Endodermal cell (in vitro differentiated cells): ENCODE measurements around the gene GPS1. TPM values are rescaled to one million over a fixed set of nuclear protein-coding genes. Genes with fewer than 3 reads are reported as not detected.

ENCODE experiments used
- DNase-seq: peaks from one replicate; pipeline ENCODE4 v3.0.0-alpha.2; 2017
- H3K27ac ChIP-seq: 2 replicates; pipeline ENCODE4 v1.5.1; 2013; ENCODE audit warnings: mild to moderate bottlenecking, low read depth, low read length, moderate library complexity
- H3K27me3 ChIP-seq: 2 replicates; pipeline ENCODE4 v1.6.1; 2013; ENCODE audit warnings: mild to moderate bottlenecking, low read length, moderate library complexity; ENCODE audit not compliant: insufficient read depth, control insufficient read depth, poor library complexity, severe bottlenecking
- H3K36me3 ChIP-seq: 2 replicates; pipeline ENCODE4 v1.7.0; 2013; ENCODE audit warnings: mild to moderate bottlenecking, low read length, moderate library complexity; ENCODE audit not compliant: control insufficient read depth, insufficient read depth
- H3K4me1 ChIP-seq: one replicate; pipeline ENCODE4 v1.7.0; 2013; ENCODE audit warnings: low read length; ENCODE audit not compliant: control insufficient read depth, insufficient read depth
- H3K4me3 ChIP-seq: 2 replicates; pipeline ENCODE4 v1.5.1; 2013; ENCODE audit warnings: mild to moderate bottlenecking, low read length, moderate library complexity
- H3K9ac ChIP-seq: 2 replicates; pipeline ENCODE4 v1.6.1; 2013; ENCODE audit warnings: mild to moderate bottlenecking, low read length, moderate library complexity; ENCODE audit not compliant: poor library complexity, severe bottlenecking; ENCODE audit errors: extremely low read depth
- H3K9me3 ChIP-seq: 2 replicates; pipeline ENCODE4 v1.6.1; 2013; ENCODE audit warnings: mild to moderate bottlenecking, low read length, moderate library complexity; ENCODE audit not compliant: control insufficient read depth
- H3K27ac Mint-ChIP-seq: 2 replicates; pipeline ENCODE4 v1.8.0; 2020; ENCODE audit warnings: mixed read lengths
- H3K27me3 Mint-ChIP-seq: 2 replicates; pipeline ENCODE4 v1.8.0; 2021; ENCODE audit warnings: mild to moderate bottlenecking, mixed read lengths; ENCODE audit not compliant: insufficient read depth
- H3K36me3 Mint-ChIP-seq: 2 replicates; pipeline ENCODE4 v1.8.0; 2020; ENCODE audit warnings: low read depth, mixed read lengths
- H3K4me1 Mint-ChIP-seq: 2 replicates; pipeline ENCODE4 v1.8.0; 2020; ENCODE audit warnings: mixed read lengths
- H3K4me3 Mint-ChIP-seq: 2 replicates; pipeline ENCODE4 v1.8.0; 2020; ENCODE audit warnings: mild to moderate bottlenecking, moderate library complexity, mixed read lengths
- H3K9me3 Mint-ChIP-seq: 2 replicates; pipeline ENCODE4 v1.8.0; 2020; ENCODE audit warnings: mild to moderate bottlenecking, mixed read lengths
- WGBS, 2 experiments: methylation state at CpG; one replicate each; pipeline versions ENCODE4 v1.1.5 to v1.1.7; 2013; ENCODE audit warnings: missing lambda C conversion rate in 2 of 2, mixed read lengths in 1 of 2; ENCODE audit not compliant: insufficient coverage in 1 of 2, insufficient read length in 1 of 2; 5-methylcytosine and 5-hydroxymethylcytosine counted together
- total RNA-seq, 2 donors: library from RNA; stranded (reverse); fragmentation: NEBNext Ultra II Directional in 1 of 2; extraction: Animal tissue kit (Norgen Biotek cat#: 25700) in 1 of 2; gene quantifications; 2 replicates in 1 of 2; 3 replicates in 1 of 2; pipeline ENCODE4 v1.2.1, GENCODE V29; 2021
- TF ChIP-seq, protein P1 (sequence below): fragments of 200-600 bp; sonication (generic); conservative IDR thresholded peaks from 2 replicates; pipeline ENCODE4 v1.5.0; 2021; ENCODE audit warnings: antibody characterized with exemption, mild to moderate bottlenecking

The GPS1 gene
- total RNA-seq, 2 donors from 2014 or later, result 152 to 153 TPM

- no peaks in the 10 kb centered on the region for H3K4me1 ChIP-seq
- DNase-seq, result peak; percentile 84
- H3K27ac ChIP-seq, result no peak overlapping the region
- H3K36me3 Mint-ChIP-seq, result peaks cover 3% of the 10 kb centered on the region
- no peak overlapping the region for H3K4me3 Mint-ChIP-seq
- H3K27ac Mint-ChIP-seq, result no peak overlapping the region
- TF ChIP-seq, protein P1, sequence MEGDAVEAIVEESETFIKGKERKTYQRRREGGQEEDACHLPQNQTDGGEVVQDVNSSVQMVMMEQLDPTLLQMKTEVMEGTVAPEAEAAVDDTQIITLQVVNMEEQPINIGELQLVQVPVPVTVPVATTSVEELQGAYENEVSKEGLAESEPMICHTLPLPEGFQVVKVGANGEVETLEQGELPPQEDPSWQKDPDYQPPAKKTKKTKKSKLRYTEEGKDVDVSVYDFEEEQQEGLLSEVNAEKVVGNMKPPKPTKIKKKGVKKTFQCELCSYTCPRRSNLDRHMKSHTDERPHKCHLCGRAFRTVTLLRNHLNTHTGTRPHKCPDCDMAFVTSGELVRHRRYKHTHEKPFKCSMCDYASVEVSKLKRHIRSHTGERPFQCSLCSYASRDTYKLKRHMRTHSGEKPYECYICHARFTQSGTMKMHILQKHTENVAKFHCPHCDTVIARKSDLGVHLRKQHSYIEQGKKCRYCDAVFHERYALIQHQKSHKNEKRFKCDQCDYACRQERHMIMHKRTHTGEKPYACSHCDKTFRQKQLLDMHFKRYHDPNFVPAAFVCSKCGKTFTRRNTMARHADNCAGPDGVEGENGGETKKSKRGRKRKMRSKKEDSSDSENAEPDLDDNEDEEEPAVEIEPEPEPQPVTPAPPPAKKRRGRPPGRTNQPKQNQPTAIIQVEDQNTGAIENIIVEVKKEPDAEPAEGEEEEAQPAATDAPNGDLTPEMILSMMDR, result no peak
- 85 to 90% methylated on average over 10 to 23 of the region's 23 CpGs for WGBS, 2 experiments
- H3K9me3 ChIP-seq, result no peaks in the 10 kb centered on the region
- peaks cover 8% of the 10 kb centered on the region for H3K27me3 Mint-ChIP-seq
- H3K36me3 ChIP-seq, result no peaks in the 10 kb centered on the region
- peaks cover 4% of the 10 kb centered on the region for H3K4me1 Mint-ChIP-seq
- no peak overlapping the region for H3K4me3 ChIP-seq
- H3K9me3 Mint-ChIP-seq, result peaks cover 2% of the 10 kb centered on the region
- H3K27me3 ChIP-seq, result no peaks in the 10 kb centered on the region
- no peak overlapping the region for H3K9ac ChIP-seq
Observed at GRCh38 chr17:82034371-82035011, 17.2 kb upstream of the GPS1 start.

- Mint-ChIP-seq H3K27me3 (peaks cover 9% of the 10 kb centered on the region), H3K4me3 (no peak overlapping the region), H3K27ac (no peak overlapping the region), H3K4me1 (peaks cover 4% of the 10 kb centered on the region), H3K36me3 (peaks cover 3% of the 10 kb centered on the region), H3K9me3 (peaks cover 2% of the 10 kb centered on the region)
- no peaks in the 10 kb centered on the region for H3K27me3 ChIP-seq
- TF ChIP-seq, protein P1, result no peak
- no peaks in the 10 kb centered on the region for H3K36me3 ChIP-seq
- no peak overlapping the region for H3K9ac ChIP-seq
- no peaks in the 10 kb centered on the region for H3K9me3 ChIP-seq
- H3K4me1 ChIP-seq, result no peaks in the 10 kb centered on the region
- H3K27ac ChIP-seq, result no peak overlapping the region
- H3K4me3 ChIP-seq, result no peak overlapping the region
- 96 to 100% methylated on average over 3 to 8 of the region's 8 CpGs for WGBS, 2 experiments
- DNase-seq, result no peak
Observed at GRCh38 chr17:82035488-82035887, 16.2 kb upstream of the GPS1 start.

DNA sequence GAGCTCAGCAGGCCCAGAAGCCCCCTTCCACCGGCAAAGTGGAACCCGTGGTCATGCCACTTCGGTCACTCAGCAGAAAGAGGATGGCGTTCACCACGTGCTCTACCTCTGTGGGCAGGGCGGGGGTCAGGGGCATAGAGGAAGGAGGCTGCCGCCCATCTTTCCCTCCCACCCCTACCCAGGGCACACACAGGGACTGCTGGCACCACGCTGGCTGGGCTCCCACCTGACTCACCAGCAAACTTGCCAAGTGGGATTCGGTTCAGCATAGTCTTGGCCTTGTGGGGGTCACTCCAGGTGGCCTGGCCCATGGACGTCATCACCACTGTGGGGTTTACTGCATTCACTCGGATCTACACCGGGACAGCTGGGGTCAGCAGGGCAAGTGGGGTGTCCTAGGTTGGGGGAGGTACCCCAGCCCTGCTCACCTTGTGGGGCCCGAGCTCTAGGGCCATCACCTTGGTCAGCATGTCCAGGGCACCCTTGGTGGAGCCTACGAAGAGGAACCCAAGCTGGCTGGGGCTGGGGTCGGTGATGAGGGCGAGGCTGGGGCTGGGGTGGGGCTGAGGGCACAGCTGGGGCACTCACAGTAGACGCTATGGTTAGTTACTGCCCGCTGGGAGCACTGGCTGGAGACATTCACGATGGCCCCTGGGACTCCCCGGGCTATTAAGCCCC lies 15.6 kb upstream of the GPS1 start:
- Histone ChIP-seq H3K27ac (no peak overlapping the region), H3K4me1 (no peaks in the 10 kb centered on the region), H3K9ac (no peak overlapping the region), H3K27me3 (no peaks in the 10 kb centered on the region), H3K9me3 (no peaks in the 10 kb centered on the region), H3K4me3 (peak overlapping the region; percentile 86), H3K36me3 (no peaks in the 10 kb centered on the region)
- Mint-ChIP-seq H3K27me3 (peaks cover 12% of the 10 kb centered on the region), H3K36me3 (peaks cover 3% of the 10 kb centered on the region), H3K27ac (no peak overlapping the region), H3K4me3 (peak overlapping the region; percentile 62), H3K4me1 (peaks cover 4% of the 10 kb centered on the region), H3K9me3 (peaks cover 3% of the 10 kb centered on the region)
- WGBS, 2 experiments, result 92% methylated on average over 10 to 20 of the region's 20 CpGs
- no peak for DNase-seq
- TF ChIP-seq, protein P1, result no peak
